Mucosa of descending colon (tissue), 3 donors: ENCODE measurements around the gene KLF13. TPM values are rescaled to one million over a fixed set of nuclear protein-coding genes. Genes with fewer than 3 reads are reported as not detected.

ENCODE experiments used
- ATAC-seq: fragments of 200-7000 bp; cut with Tn5 transposase; one replicate; pipeline ENCODE4 v1.9.1; 2020; ENCODE audit warnings: mild to moderate bottlenecking, moderate library complexity
- DNase-seq, 3 donors: peaks; one replicate each; pipeline ENCODE4 v3.0.0-alpha.2; 2020
- H3K36me3 ChIP-seq: fragments of 200-600 bp; one replicate; pipeline ENCODE4 v1.8.0; 2021; ENCODE audit warnings: low read depth, mild to moderate bottlenecking
- H3K4me1 ChIP-seq: fragments of 200-600 bp; one replicate; pipeline ENCODE4 v1.8.0; 2021; ENCODE audit warnings: low read depth, mild to moderate bottlenecking
- H3K4me3 ChIP-seq: fragments of 200-600 bp; one replicate; pipeline ENCODE4 v1.8.0; 2021; ENCODE audit warnings: mild to moderate bottlenecking
- H3K9me3 ChIP-seq: fragments of 200-600 bp; one replicate; pipeline ENCODE4 v1.8.0; 2021; ENCODE audit warnings: mild to moderate bottlenecking
- intact Hi-C, 2 donors: fragments of 100-400 bp; cut with DNase I in 1 of 2; cut with micrococcal nuclease in 1 of 2; formaldehyde crosslinking; loops; one replicate each; pipeline versions ENCODE4 v1.11.0 to v1.11.1; 2022; cut with DNase I, micrococcal nuclease
- total RNA-seq, 3 donors: library from RNA; stranded (reverse); fragmentation: NEBNext Ultra II Directional in 2 of 3; extraction: Animal tissue kit (Norgen Biotek cat#: 25700) in 2 of 3; gene quantifications; one replicate each; pipeline versions ENCODE4 v1.2.1 to v1.2.4, GENCODE V29; 2021 to 2023
- TF ChIP-seq, protein P1 (sequence below): fragments of 200-600 bp; IDR thresholded peaks from one replicate; pipeline ENCODE4 v1.8.0; 2022; ENCODE audit warnings: antibody characterized with exemption, mild to moderate bottlenecking
- donor health status: DM: no; HTN: no; CAD: no; lungs with moderate emphysema.
- donor health status: DM: no; HTN: no; CAD: no.
- donor health status: DM: no; HTN: yes; CAD: no.

KLF13 gene
- total RNA-seq, 3 donors from 2014 or later: 72.4 to 107 (median 91.2) TPM

DNA sequence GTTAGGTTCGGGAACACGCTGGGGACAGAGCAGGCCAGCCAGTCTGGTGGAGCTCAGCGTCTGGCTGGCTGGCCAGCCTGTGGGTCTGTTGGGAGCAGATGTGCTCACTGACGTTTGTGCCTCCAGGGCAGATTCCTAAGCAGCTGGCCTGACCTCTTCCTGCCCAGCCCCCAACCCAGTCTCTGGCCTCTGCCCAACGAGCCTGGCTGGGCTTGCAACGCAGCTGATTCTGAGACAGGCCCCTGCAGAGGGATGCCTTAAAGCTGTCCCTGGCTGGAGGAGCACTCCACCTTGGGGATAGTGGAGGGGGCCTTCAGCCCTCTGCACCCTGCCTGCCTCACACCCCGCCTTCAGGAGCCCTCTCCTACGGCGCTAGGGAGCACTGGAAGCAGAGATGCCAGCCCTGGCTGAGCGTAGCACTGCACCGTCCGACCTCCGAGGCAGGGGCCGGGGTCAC, 46.0 kb downstream of the KLF13 start:
- no peak overlapping the region for H3K4me3 ChIP-seq
- intact Hi-C loops: no loop called here
- TF ChIP-seq, protein P1, sequence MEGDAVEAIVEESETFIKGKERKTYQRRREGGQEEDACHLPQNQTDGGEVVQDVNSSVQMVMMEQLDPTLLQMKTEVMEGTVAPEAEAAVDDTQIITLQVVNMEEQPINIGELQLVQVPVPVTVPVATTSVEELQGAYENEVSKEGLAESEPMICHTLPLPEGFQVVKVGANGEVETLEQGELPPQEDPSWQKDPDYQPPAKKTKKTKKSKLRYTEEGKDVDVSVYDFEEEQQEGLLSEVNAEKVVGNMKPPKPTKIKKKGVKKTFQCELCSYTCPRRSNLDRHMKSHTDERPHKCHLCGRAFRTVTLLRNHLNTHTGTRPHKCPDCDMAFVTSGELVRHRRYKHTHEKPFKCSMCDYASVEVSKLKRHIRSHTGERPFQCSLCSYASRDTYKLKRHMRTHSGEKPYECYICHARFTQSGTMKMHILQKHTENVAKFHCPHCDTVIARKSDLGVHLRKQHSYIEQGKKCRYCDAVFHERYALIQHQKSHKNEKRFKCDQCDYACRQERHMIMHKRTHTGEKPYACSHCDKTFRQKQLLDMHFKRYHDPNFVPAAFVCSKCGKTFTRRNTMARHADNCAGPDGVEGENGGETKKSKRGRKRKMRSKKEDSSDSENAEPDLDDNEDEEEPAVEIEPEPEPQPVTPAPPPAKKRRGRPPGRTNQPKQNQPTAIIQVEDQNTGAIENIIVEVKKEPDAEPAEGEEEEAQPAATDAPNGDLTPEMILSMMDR: no peak
- no peaks in the 10 kb centered on the region for H3K9me3 ChIP-seq
- H3K4me1 ChIP-seq: peaks cover 54% of the 10 kb centered on the region
- DNase-seq (peak in 1 of 3 donors; percentile 46), ATAC-seq (no peak)
- H3K36me3 ChIP-seq: peaks cover 1% of the 10 kb centered on the region

DNA sequence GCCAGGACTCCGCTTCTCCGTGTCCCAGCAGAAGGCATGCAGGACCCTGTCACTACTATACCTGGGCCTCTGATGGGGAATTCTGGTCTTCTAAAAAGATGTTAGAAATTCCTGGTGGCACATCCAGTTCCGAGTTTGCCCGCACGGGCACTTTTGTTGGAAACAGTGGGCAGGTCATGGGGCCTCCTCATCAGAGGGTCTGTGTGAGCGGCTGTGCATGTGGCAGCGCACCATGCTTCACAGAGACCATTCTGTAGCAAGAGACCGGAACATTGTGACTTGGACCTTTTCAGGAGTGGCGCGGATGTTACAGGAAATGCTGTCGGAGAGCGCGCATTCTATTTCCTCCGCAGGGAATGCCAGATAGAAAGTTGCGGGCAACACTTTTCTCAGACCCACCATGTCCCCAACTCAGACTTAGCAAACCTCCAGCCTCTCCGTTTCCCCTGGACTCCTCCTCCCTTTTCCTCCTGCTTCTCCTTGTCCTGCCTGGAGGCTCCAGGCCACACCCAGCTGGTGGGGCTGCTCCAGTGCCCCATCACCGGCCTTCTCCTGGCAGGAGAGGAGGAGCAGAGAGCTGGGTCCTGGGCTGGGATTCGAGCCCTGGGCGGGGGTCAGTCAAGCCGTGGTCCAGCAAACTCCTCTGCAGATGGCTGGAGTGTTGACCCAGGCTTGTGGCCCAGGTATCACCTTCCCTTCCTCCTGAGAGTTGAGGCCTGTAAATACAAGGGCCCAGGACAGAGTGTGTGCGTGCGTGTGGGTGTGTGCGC, 46.6 kb downstream of the KLF13 start:
- H3K36me3 ChIP-seq: peaks cover 3% of the 10 kb centered on the region

DNA sequence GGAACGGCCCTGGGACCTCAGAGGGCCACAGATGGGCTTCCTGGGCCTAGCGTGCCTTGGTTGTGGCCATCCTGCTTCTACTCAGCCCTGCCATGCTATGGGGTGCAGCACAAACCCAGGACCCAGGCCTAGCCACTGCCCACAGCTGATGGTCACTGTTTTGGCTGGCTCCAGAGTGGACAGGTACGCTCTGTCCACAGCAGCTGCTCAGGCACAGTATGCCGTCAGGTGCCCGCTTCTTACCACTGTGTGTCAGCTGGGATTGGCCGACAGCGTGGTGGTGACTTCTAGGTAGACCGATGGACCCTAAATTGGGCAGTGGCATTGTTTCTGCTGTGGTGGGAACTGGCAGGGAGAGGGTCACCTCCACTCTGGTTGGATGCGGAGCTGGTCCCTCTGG, 47.3 kb downstream of the KLF13 start:
- Histone ChIP-seq H3K36me3 (peaks cover 3% of the 10 kb centered on the region), H3K4me3 (no peak overlapping the region), H3K9me3 (no peaks in the 10 kb centered on the region), H3K4me1 (peaks cover 49% of the 10 kb centered on the region)
- no peak for ATAC-seq
- TF ChIP-seq, protein P1: no peak
- DNase-seq: peak in 1 of 3 donors; percentile 35
- intact Hi-C loops: no loop called here

More for the DNA sequence above, 46.6 kb downstream of the KLF13 start:
- H3K4me1 ChIP-seq: peaks cover 49% of the 10 kb centered on the region
- no peak overlapping the region for H3K4me3 ChIP-seq
- H3K9me3 ChIP-seq: no peaks in the 10 kb centered on the region
- peak in 1 of 3 donors; percentile 38 for DNase-seq
- ATAC-seq: no peak
- intact Hi-C loops: no loop called here
- TF ChIP-seq, protein P1: no peak

DNA sequence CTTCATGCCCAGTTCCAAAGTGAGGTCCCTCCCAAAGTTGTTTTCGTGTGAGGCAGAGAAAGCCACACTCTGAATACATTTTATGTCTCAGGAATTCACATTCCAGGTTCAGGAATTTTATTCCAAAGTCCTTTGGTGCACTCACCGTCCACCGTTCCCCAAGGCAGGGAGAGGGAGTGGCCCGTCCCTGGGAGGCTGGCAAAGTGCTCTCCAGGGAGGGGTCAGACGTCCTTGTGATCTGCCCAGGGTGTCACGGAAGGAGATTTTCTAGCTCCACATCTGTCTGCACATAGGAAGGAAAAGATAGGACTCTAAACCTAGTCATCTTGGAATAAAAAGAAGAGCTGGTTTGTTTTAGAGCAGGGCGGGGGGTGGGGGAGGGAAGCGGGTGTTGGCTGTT, 47.9 kb downstream of the KLF13 start:
- TF ChIP-seq, protein P1: no peak
- ATAC-seq (peak; percentile 76), DNase-seq (peak; percentile 72 to 81 (median 74))
- H3K36me3 ChIP-seq: peaks cover 3% of the 10 kb centered on the region
- no peak overlapping the region for H3K4me3 ChIP-seq
- peaks cover 49% of the 10 kb centered on the region for H3K4me1 ChIP-seq
- intact Hi-C loops: no loop called here
- H3K9me3 ChIP-seq: no peaks in the 10 kb centered on the region

DNA sequence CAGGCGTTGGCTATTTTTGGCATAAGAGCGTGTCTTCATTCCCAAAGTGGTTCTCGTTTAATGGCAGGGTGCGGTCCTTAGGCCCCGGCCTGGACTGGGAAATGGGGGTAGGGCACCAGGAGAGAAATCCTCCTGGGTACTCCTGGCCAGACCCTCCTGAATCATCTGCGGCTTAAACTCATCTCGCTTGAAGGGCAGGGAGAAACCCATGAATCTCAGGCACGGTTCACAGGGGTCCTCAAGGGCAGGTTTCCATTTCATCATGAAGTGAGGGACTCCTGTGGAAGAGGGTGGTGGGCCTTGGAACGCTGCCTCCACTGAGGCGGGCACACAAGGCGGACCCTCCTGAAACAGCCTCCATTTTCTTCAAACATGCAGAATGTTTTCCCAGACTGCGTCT, 48.4 kb downstream of the KLF13 start:
- intact Hi-C loops: no loop called here
- H3K36me3 ChIP-seq: peaks cover 3% of the 10 kb centered on the region
- DNase-seq: peak in 1 of 3 donors; percentile 32
- TF ChIP-seq, protein P1: no peak
- no peak for ATAC-seq
- no peak overlapping the region for H3K4me3 ChIP-seq
- no peaks in the 10 kb centered on the region for H3K9me3 ChIP-seq
- H3K4me1 ChIP-seq: peaks cover 49% of the 10 kb centered on the region
